ENCODE measurements around the gene ZBTB40. TPM values are rescaled to one million over a fixed set of nuclear protein-coding genes. Genes with fewer than 3 reads are reported as not detected.

ZBTB40 gene
- polyA plus RNA-seq, 1 donor from 2014 or later = 5.0 TPM

GRCh38 chr1:22570140-22570909, 118.7 kb downstream of the ZBTB40 start:
- H3K27me3 Mint-ChIP-seq = peaks cover 3% of the 10 kb centered on the region
- H3K4me1 Mint-ChIP-seq = no peaks in the 10 kb centered on the region
- no peak overlapping the region for H3K27ac Mint-ChIP-seq
- no peaks in the 10 kb centered on the region for H3K36me3 Mint-ChIP-seq
- H3K4me3 Mint-ChIP-seq = no peak overlapping the region
- no peaks in the 10 kb centered on the region for H3K9me3 Mint-ChIP-seq

GRCh38 chr1:22572818-22573217, 121.2 kb downstream of the ZBTB40 start:
- Mint-ChIP-seq H3K27ac (no peak overlapping the region), H3K9me3 (peaks cover 0 to 3% (median 0%) of the 10 kb centered on the region in 3 donors)

GRCh38 chr1:22573237-22573636, 121.6 kb downstream of the ZBTB40 start:
- Mint-ChIP-seq H3K4me3 (no peak overlapping the region), H3K27me3 (peaks cover 3% of the 10 kb centered on the region), H3K36me3 (no peaks in the 10 kb centered on the region), H3K9me3 (peaks cover 0 to 3% (median 0%) of the 10 kb centered on the region in 3 donors), H3K4me1 (no peaks in the 10 kb centered on the region), H3K27ac (no peak overlapping the region)

More at GRCh38 chr1:22572818-22573217, 121.2 kb downstream of the ZBTB40 start:
- Mint-ChIP-seq H3K4me3 (no peak overlapping the region), H3K36me3 (no peaks in the 10 kb centered on the region), H3K4me1 (no peaks in the 10 kb centered on the region), H3K27me3 (peaks cover 3% of the 10 kb centered on the region)

DNA sequence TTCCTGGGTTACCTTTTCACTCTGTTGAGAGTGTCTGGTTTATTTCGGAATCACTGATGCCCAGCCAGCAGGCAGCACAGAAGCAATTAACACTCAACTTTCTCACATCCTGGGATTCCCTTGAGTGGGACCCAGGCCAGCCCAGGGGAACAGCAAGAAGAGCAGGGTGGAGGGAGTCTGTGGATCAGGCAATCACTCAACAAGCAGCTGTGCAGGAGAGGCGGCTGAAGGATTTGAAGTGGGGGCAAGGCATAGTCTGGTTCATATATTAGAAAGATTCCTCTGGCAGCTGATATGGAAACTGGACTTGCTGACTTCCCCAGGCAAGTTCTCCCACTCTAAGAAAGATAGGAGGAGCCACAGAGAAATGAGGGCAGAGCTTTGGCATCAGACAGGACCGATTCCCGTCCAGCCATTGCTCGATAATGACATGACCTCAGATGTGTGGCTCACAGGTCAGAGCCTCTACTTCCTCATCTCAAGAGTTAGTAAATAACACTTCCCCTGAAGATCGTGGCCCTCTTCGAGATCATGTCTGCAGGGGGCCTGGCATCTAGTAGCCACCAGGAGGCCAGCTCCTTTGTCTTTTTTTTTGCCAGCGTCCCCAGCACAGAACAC, 124.0 kb downstream of the ZBTB40 start:
- peak overlapping the region in 1 of 4 donors; percentile 17 for H3K4me3 Mint-ChIP-seq
- H3K27ac Mint-ChIP-seq = no peak overlapping the region
- H3K36me3 Mint-ChIP-seq = no peaks in the 10 kb centered on the region
- peaks cover 0 to 2% (median 0%) of the 10 kb centered on the region in 3 donors for H3K4me1 Mint-ChIP-seq
- peaks cover 3% of the 10 kb centered on the region for H3K27me3 Mint-ChIP-seq
- H3K9me3 Mint-ChIP-seq = peaks cover 1 to 3% (median 3%) of the 10 kb centered on the region in 3 donors

GRCh38 chr1:22576150-22576544, 124.5 kb downstream of the ZBTB40 start:
- no peak overlapping the region for H3K4me3 Mint-ChIP-seq
- H3K27me3 Mint-ChIP-seq = peaks cover 3% of the 10 kb centered on the region
- H3K4me1 Mint-ChIP-seq = peaks cover 0 to 2% (median 0%) of the 10 kb centered on the region in 3 donors
- H3K27ac Mint-ChIP-seq = no peak overlapping the region
- H3K36me3 Mint-ChIP-seq = no peaks in the 10 kb centered on the region
- H3K9me3 Mint-ChIP-seq = peaks cover 1 to 3% (median 3%) of the 10 kb centered on the region in 3 donors

DNA sequence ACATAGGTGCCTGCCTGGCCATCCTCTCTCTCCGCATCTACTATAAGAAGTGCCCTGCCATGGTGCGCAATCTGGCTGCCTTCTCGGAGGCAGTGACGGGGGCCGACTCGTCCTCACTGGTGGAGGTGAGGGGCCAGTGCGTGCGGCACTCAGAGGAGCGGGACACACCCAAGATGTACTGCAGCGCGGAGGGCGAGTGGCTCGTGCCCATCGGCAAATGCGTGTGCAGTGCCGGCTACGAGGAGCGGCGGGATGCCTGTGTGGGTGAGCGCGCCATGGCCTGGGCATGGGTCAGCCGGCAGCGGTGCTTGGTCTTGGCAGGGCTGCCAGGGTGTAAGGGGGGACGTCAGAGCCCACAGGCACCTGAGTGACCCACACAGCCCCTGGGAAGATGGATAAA, 125.0 kb downstream of the ZBTB40 start:
- Mint-ChIP-seq H3K27ac (no peak overlapping the region), H3K27me3 (peaks cover 3% of the 10 kb centered on the region), H3K9me3 (peaks cover 1 to 3% (median 3%) of the 10 kb centered on the region in 3 donors), H3K36me3 (no peaks in the 10 kb centered on the region), H3K4me1 (peaks cover 0 to 2% (median 0%) of the 10 kb centered on the region in 3 donors), H3K4me3 (no peak overlapping the region)

DNA sequence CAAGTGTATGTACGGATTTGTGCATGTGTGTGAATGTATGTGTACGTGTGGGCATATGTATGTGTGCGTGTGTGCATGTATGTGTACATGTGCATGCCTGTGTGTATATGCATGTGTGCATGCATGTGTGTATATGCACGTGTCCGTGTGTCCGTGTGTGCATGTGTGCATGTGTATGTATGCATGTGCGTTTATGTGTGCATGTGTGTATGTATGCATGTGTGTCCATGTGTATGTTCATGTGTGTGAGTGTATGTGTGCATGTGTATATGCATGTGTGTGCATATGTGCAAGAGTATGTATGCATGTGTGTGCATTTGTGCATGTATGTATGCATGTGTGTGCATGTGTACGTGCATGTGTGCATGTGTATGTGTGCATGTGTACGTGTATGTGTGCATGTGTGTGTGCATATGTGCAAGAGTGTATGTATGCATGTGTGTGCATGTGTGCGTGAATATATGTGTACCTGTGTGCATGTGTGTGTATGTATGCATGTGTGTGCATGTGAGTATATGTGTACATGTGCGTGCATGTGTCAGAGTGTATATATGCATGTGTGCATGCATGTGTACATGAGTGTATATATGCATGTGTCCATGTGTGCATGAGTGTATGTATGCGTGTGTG, 127.2 kb downstream of the ZBTB40 start:
- Mint-ChIP-seq H3K36me3 (no peaks in the 10 kb centered on the region), H3K27me3 (no peaks in the 10 kb centered on the region), H3K4me3 (no peak overlapping the region), H3K27ac (no peak overlapping the region), H3K4me1 (peaks cover 0 to 2% (median 0%) of the 10 kb centered on the region in 3 donors), H3K9me3 (peaks cover 1 to 3% (median 3%) of the 10 kb centered on the region in 3 donors)

- Mint-ChIP-seq H3K27me3 (no peaks in the 10 kb centered on the region), H3K36me3 (no peaks in the 10 kb centered on the region), H3K9me3 (peaks cover 1 to 3% (median 3%) of the 10 kb centered on the region in 3 donors), H3K27ac (no peak overlapping the region), H3K4me3 (no peak overlapping the region), H3K4me1 (peaks cover 0 to 2% (median 0%) of the 10 kb centered on the region in 3 donors)
Measured at GRCh38 chr1:22579541-22580155, 128.0 kb downstream of the ZBTB40 start.

Other genes starting within 250 kb of the ZBTB40 start
- gene EPHA8, start 111.6 kb downstream of the ZBTB40 start, polyA plus RNA-seq = not detected
- gene C1QA, start 184.8 kb downstream of the ZBTB40 start, polyA plus RNA-seq = not detected
- not detected for gene C1QC, start 191.8 kb downstream of the ZBTB40 start, polyA plus RNA-seq
- not detected for gene C1QB, start 201.4 kb downstream of the ZBTB40 start, polyA plus RNA-seq

Measured in IgD-negative memory B cell (primary cell).